HG03103 (cell line): ENCODE data around the gene SHPK.

Source experiments
- ATAC-seq: cut with Tn5 transposase; IDR thresholded peaks from one replicate; pipeline ENCODE4 v1.9.1; 2021; ENCODE audit warnings: low read depth; ENCODE audit not compliant: unreplicated experiment

SHPK gene

DNA sequence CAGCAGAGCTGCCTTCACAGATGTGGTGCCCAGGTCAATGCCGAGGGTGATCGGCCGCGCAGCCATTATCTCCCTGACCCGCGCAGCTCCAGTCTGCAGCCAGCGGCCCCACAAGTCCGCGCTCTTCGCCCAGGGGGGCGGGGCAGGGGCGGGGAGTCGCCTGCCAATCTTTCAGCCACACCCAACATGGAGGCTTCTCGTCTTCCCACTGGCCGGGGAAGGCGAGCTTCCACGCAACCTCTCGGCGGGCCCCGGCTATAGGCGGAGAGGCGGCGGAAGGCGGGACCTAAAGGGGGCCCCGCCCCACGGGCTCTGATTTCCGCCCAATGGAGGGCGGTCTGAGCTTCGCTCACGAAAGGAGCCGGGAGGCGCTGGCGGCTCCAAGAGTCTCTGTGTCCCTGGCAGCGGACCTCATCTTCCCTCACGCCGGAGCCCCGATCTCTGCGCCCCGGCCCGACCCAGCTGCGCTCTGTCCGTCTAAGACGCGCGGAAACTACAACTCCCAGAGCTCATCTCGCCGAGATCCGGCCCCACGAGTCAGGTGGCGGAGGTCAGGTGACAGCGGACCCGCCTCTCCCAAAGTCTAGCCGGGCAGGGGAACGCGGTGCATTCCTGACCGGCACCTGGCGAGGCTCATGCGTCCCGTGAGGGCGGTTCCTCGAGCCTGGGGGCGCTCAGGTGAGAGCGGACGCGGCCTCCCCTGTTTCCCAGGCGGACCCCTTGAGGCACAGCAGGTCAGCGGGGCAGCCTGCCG is at the start of gene SHPK, which contains the start of gene CTNS:
Gene SHPK, minus strand, starts transcription at position 97 of the 754 bp plus-strand sequence. Its CDS starts 31 bp downstream, at position 66.
Gene CTNS, plus strand, starts transcription at position 607 of the 754 bp plus-strand sequence. CDS start 3,447 bp downstream, outside the sequence.
- ATAC-seq, result peak; percentile 77

- ATAC-seq, result no peak
These were observed 49.1 kb upstream of the SHPK start for GRCh38 chr17:3685174-3685573.

- ATAC-seq, result no peak
These were observed 47.0 kb upstream of the SHPK start for GRCh38 chr17:3683054-3683511.

- no peak for ATAC-seq
These were observed 46.0 kb upstream of the SHPK start for GRCh38 chr17:3682033-3682432.

- ATAC-seq, result no peak
These were observed 45.5 kb upstream of the SHPK start for GRCh38 chr17:3681565-3681964.

- ATAC-seq, result no peak
These were observed 45.0 kb upstream of the SHPK start for GRCh38 chr17:3681057-3681456.

- ATAC-seq, result no peak
These were observed 43.6 kb upstream of the SHPK start for GRCh38 chr17:3679531-3680126.

DNA sequence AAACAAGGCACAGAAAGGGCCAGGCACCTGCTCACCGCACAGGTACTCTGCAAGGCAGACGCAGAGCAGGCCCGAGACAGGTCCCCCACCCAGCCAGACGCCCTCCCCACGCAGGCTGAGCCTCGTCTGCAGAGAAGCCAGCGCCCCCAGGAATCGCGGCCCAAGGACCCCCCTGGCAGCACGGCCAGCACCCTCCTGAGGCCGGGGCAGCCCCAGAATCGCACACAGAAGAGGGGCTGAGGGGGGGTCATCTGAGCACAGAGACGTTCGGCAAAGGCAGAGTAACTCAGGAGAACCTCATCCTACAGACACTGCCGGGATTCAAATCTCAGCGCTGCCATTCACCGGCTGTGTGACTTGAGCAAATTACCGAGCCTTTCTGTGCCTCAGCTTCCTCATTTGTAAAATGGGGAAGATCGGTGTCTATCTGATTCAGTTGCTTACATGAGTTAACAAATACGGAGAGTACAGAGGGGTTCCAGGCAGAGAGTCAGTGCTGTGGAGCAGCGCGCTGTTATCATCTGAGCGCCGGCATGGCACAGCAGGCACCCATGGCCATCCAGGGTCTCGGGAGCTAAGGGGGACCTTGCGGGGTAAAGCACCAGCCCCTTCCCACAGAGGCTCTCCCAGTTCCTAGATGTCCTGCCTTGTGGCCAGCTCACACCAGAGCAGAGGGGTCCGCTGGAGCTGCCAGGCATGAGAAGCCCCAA is 42.9 kb upstream of the SHPK start:
- no peak for ATAC-seq

- no peak for ATAC-seq
These were observed 42.2 kb upstream of the SHPK start for GRCh38 chr17:3678095-3678820.

DNA sequence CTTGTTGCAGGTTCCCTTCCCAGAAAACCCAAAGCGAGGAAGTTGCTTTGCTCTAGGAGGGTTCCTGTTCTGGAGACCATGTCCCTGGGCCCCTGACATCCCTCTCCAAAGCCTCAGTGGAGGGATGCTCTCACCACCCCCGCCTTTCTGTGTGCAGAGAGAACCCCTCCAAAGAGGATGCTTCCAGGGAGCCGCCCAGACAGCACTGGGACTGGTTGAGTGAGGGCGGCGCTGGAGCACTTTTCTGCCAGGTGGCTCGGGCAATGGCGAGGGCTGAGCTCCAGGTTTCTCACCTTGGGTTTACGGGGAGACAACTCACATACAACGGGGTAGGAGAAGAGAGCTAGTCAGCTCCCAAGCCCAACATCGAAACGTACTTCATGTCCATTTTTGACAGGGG is 39.8 kb upstream of the SHPK start:
- ATAC-seq, result no peak

DNA sequence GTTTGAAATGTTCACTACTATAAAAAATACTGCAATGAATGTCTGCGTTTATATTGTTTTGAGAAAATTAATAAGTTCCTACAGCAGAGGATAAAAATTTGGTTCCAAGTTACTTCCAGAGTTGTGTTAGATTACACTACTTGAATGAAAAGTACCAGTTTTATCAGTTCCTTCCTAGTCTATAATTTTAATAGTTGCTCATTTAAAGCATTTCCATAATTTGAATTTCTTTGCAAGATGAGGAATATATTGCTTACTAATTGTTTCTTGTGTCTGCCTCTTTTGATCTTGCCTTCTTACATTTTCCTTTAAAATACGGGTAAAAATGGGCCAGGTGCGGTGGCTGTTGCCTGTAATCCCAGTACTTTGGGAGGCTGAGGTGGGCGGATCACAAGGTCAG is 36.5 kb upstream of the SHPK start:
- no peak for ATAC-seq

GRCh38 chr17:3669548-3669947 is 33.5 kb upstream of the SHPK start:
- ATAC-seq, result no peak

DNA sequence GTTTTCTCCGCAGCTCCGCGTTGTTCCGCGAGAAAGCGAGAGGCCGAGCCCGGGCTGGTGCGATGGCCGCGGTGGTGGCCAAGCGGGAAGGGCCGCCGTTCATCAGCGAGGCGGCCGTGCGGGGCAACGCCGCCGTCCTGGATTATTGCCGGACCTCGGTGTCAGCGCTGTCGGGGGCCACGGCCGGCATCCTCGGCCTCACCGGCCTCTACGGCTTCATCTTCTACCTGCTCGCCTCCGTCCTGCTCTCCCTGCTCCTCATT is 33.0 kb upstream of the SHPK start:
- ATAC-seq, result peak; percentile 4

DNA sequence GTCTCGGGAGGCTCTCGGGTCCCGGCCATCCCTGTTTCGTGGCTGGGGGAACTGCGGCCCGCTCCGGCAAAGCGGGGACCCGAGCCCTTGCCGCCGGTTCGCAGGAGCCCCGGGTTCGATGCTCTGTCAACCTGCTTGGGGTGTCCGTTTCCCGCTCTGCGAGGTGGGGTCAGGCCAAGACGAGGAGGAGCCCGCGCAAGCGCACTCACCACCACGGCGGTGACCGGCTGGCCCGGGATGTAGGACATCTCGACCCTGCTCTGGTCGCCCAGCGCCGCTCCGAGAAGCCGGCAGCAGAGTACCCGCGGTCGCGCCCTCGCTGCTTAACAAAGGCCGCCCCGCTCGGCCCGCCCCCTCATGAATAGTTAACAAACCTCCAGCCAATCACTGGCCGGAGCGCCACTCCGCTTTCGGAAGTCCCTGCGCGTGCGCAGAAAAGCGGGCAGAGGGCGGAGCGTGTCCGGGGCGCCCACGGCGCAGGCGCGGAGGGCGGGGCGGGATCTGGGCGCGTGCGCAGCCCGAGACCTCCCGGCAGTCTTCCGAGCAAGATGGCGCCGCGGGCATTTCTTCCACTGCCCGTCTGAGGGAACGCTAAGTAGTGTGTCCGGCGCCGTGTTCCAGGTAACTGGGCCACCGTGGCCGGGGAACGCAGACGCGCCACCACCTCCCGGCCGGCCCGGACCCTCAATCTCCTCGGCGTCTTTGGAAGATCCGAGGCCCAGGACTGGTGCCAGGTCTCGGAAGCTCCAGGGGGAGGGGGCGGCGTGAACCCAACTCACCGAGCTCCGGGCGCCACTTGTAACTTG is 32.4 kb upstream of the SHPK start, which contains the start of the genes EMC6 and TAX1BP3:
Gene EMC6, plus strand, starts transcription at position 534 of the 806 bp plus-strand sequence. CDS start 335 bp downstream, outside the sequence.
Gene TAX1BP3, minus strand, starts transcription at position 300 of the 806 bp plus-strand sequence. Its CDS starts 52 bp downstream, at position 248.
- ATAC-seq, result peak; percentile 79

DNA sequence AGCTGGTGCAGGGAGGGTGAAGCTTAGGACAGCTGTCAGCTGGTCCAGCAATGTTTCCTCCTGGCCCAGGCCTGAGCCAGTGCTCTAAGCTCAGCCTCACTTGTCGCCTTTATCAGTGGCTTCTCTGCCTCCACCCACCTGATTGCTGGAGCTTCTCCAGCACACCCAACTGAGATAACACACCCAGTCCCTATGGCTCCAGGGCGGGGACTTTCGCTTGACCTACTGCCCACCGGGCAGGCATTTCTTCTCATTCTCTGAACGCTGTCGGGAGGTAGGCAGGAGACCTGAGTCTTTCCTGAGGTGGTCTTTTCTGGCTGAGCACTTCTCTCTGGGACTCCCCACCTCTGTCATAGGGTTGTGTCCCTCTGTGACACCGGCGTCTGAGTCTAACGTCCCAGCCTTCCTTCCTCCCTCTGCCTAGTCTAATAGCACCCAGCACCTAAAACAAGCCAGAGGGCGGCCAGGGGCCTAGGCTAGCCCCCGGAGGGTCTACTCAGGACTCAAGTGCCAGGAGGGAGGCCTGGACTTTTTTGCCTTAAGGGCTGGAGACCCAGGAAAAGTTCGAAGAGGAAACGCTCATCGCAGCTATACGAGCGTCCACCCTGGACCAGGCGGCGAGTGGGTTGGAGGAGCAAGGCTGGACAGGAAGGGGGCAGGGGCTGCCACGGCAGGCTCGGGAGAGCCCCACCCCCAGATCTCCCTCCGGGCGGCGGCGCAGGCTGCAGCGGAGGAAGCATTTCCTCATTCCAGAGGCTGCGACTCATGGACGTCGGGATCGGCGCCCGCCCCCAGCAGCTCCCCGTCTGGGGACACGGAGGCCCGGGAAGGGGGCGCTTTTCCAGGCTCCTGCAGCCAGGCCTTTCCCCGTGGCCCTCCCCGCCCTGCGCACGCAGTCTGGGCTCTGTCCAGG is 31.6 kb upstream of the SHPK start:
- ATAC-seq, result no peak

GRCh38 chr17:3666516-3666915 is 30.5 kb upstream of the SHPK start:
- ATAC-seq, result no peak

- no peak for ATAC-seq
These were observed 29.8 kb upstream of the SHPK start for GRCh38 chr17:3665834-3666233.

- no peak for ATAC-seq
These were observed 27.3 kb upstream of the SHPK start for GRCh38 chr17:3663102-3664011.
